GM21576 (cell line): ENCODE measurements around the gene ABCC6.
"Not testable (repeated sequence)": the region's sequence is repeated elsewhere in the genome, so short reads cannot be mapped to it uniquely, and the experiment has no call there.

Source experiments
- ATAC-seq: cut with Tn5 transposase; IDR thresholded peaks from one replicate; pipeline ENCODE4 v1.9.1; 2021; ENCODE audit warnings: mild to moderate bottlenecking, moderate library complexity; ENCODE audit not compliant: unreplicated experiment

ABCC6 gene

DNA sequence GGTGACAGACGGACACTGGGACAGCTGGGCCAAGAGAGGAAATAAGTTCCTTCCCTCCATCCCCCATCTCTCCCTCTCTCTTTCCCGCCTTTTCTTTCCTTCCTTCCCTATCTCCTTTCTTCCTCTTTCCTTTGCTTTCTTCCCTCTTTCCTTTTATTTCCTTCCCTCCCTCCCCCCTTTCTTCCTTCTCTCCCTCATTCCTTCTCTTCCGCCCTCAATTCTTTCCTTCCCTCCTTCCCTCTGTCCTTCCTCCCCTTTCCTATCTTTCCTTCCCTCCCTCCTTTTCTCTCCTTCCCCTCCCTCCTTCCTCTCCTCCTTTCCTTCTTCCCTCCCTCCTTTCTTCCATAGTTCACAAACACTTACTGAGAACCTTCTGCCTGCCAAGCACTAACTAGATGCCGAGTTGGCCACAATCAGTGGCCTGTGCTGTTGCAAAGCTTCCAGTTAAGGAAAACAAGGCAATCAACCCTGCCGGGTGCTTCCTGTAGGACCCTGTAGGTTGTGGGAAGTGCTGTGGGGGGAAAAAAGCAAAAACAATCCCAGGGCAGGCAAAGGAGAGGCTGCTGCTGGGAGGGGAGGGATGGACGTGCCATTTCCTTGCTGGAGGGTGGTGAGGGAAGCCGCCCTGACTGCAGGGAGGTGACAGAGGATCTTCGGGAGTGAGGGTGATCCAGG, 31.7 kb downstream of the ABCC6 start:
- no peak for ATAC-seq

DNA sequence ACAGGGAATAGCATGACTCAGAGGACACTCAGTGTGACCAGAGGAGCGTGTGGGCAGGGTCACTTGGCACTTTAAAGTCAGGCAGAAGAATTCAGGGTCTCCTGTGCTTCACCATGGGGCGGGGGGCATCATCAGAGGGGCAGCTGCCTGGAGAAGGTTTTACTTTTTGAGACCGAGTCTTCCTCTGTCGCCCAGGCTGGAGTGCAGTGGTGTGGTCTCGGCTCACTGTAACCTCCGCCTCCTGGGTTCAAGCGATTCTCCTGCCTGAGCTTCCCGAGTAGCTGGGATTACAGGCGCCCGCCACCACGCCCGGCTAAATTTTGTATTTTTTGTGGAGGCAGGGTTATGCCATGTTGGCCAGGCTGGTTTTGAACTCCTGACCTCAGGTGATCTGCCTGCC, 32.3 kb downstream of the ABCC6 start:
- ATAC-seq = not testable (repeated sequence)

- no peak for ATAC-seq
Observed at GRCh38 chr16:16190546-16190945, 32.7 kb downstream of the ABCC6 start.

- no peak for ATAC-seq
Observed at GRCh38 chr16:16189842-16190241, 33.5 kb downstream of the ABCC6 start.

GRCh38 chr16:16188827-16189226, 34.5 kb downstream of the ABCC6 start:
- no peak for ATAC-seq

DNA sequence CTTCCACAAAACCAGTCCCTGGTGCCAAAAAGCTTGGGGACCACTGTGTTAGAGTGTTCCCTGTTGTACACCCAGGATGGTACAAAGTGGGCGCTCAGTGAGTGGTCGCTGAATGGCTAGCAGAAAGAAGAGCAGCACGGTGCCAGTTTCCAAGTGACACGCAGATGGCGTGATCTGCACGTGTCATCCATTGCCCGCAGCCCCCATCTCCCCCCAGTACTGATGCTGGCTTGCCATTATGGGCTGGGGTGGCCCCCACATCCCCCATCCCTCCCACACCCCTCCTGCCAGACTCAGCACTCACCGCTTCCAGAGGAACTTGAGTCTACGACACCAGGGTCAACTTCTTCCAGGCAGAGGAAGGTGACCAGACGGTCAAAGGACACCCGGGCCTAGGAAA, 36.5 kb downstream of the ABCC6 start:
- ATAC-seq = no peak

DNA sequence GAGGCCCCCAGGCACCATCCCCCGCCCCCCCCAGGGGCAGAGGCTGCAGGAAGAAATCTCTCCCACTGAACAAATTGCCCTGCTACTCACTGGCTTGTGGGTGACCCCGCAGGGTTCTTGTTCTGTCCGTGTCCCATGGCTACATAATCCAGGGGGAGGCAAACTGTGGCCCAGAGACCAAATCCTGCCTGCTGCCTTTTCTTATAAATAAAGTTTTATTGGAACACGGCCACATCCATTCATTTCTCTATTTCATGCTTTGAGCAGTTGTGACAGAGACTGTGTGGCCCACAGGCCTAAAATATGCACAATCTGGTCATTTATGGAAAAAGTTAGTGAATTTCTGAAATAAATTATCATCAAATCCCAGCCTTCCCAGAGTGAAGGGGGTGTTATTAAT, 38.2 kb downstream of the ABCC6 start:
- ATAC-seq = no peak

DNA sequence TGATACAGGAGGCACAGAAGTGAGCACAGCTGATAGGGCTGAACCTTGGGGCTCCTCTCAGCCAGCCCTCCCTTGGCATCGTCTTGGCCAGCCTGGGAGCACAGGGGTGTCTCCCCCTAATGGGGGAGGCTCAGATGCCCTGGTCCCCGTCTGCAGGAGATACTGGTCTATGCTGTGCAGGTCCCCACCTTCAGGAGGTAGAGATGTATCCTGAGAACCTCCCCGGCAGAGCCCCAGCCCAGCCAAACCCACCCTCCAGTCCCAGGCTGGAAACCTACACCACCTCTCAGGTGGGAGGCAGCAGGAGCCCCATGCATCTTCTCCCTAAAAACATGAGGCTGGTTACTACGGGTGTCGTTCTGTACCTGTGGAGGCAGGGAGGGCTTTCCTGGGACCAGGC, 38.7 kb downstream of the ABCC6 start:
- no peak for ATAC-seq

GRCh38 chr16:16183562-16183961, 39.7 kb downstream of the ABCC6 start:
- no peak for ATAC-seq

- ATAC-seq = no peak
Observed at GRCh38 chr16:16182918-16183317, 40.4 kb downstream of the ABCC6 start.

DNA sequence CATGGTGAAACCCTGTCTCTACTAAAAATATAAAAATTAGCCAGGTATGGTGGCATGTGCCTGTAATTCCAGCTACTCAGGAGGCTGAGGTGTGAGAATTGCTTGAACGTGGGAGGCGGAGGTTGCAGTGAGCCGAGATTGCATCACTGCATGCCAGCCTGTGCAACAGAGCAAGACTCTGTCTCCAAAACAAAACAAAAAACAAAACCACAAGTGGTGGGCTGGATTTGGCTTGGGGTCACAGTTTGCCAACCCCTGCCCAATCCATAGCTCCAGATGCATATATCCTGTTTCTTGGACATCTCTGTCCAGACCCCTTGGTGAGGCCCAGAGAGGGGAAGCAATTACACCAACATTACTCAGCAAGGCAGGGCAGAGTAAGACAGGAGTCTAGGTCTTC, 41.5 kb downstream of the ABCC6 start:
- not testable (repeated sequence) for ATAC-seq

DNA sequence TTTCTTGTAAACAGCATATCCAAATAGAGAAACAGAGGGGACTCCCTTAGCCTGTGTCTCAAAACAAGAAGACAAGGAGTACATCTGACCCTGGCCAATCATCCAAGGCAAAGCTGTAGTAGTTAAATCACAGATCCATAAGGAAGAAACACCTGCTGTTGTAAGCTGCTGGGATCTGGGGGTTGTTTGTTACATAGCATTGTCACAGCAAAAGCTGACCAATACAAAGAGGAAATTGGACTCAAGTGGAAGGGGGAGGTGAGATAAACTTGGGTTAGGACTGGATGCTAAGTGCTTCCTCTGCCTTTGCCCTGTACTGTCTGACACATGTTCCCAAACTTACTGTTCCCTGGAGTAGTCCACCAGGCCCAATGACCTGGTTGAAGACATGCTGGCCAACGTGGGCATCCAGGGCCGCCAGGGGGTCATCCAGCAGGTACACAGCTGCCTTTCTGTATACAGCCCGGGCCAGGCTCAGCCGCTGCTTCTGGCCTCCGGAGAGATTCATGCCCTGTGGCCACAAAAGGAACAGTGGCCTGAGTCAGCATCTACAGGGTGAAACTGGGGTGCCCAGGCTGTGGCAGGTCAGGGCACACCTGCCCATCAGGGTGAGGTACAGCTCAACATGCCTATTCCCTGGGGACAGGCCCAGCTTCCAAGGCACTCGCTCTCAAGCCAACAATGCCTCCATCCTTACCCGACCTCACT, 44.7 kb downstream of the ABCC6 start:
- no peak for ATAC-seq

DNA sequence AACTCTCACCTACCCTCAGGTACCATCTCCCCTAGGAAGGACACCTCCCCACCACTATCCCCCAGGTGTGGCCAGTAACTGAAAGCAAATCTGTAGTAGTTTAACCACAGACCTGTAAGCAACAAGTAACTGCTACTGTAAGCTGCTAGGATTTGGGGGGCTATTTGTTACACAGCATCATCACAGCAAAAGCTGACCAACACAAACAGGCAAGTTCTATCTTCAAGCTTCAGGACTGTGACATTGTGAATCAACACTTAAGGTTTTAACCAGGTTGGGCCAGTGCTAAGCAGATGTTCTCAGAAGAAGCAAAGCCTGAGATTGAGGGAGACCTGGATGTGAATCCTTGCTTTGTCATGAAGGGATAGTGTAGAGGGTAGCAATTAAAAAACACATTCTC, 47.0 kb downstream of the ABCC6 start:
- no peak for ATAC-seq

DNA sequence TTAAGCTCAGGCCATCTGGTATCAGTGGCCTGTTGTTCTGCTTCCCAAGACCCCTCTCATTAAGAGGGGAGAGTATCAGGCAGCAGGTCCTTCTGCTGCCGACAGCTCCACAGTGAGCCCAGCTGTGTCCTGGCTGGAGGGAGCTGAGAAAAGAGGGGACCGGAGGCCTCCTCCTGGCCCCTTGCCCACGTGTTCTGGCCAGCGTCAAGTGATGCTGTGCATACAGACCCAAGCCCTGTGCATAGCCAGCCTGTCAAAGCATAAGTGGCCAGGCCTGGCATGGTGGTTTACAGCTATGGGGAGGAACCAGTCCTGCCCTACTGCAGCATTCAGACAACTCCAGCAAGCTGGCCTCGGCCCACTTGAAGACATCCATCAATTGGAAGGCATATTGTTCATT, 48.0 kb downstream of the ABCC6 start:
- no peak for ATAC-seq

GRCh38 chr16:16172991-16173390, 50.3 kb downstream of the ABCC6 start:
- ATAC-seq = no peak

GRCh38 chr16:16171332-16171919, 51.9 kb downstream of the ABCC6 start:
- ATAC-seq = no peak

DNA sequence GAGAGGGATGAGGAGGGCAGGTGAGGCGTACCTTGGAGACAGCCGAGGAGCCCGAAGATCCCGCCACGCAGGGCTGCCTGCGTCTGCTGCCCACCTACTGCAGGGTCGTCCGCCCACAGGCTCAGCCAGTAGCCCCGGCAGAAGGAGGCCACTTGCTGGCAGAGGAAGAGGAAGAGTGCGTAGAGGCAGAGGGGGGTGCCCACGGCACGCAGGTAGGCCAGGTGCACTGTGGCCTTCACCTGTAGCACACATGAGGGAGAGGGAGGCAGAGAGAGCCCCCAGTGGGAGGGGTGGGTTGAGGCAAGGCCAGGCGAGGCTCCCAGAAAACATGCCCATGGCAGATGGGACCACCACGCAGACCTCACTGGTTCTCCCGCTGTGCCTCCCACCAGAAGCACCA, 53.7 kb downstream of the ABCC6 start:
- no peak for ATAC-seq

DNA sequence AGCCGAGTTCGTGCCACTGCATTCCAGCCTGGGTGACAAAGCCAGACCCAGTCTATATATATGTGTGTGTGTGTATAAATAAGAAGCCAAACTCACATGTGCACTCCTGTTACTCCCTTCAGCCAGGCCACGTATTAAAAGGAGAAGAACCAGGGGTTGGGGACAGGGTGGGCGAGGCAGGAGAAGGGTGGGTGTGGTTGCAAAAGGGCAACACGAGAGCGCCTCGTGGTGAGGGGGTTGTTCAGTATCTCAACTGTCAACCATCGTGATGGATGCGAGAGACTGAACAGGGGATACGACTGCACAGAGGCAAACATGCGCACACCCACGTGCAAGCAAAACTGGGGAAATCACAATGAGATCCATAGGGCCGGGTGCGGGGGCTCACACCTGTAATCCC, 54.9 kb downstream of the ABCC6 start:
- ATAC-seq = no peak

- ATAC-seq = no peak
Observed at GRCh38 chr16:16167927-16168326, 55.4 kb downstream of the ABCC6 start.

GRCh38 chr16:16166949-16167348, 56.3 kb downstream of the ABCC6 start:
- no peak for ATAC-seq

GRCh38 chr16:16166085-16166484, 57.2 kb downstream of the ABCC6 start:
- no peak for ATAC-seq

GRCh38 chr16:16164243-16164642, 59.1 kb downstream of the ABCC6 start:
- ATAC-seq = no peak
